Measurements from ENCODE around the gene ERCC8. TPM values are rescaled to one million over a fixed set of nuclear protein-coding genes. Genes with fewer than 3 reads are reported as not detected.
A peak's percentile ranks its signal among the peaks of the same experiment; 100 is the strongest.

ERCC8 gene
- total RNA-seq, 2 donors from 2014 or later: 6.0 to 9.2 TPM

- Histone ChIP-seq H3K27ac (no peak overlapping the region), H3K9me3 (no peaks in the 10 kb centered on the region), H3K36me3 (no peaks in the 10 kb centered on the region), H3K4me1 (no peaks in the 10 kb centered on the region), H3K27me3 (no peaks in the 10 kb centered on the region), H3K4me3 (no peak overlapping the region)
- TF ChIP-seq CTCF (IDR thresholded peaks at IDR 0.05): no peak
- no peak for DNase-seq (ENCODE audit: low spot score)
Measured at GRCh38 chr5:60852940-60853339, 91.9 kb downstream of the ERCC8 start.

- no peak for TF ChIP-seq CTCF (IDR thresholded peaks at IDR 0.05)
- no peak overlapping the region for H3K4me3 ChIP-seq
- no peaks in the 10 kb centered on the region for H3K4me1 ChIP-seq
- no peaks in the 10 kb centered on the region for H3K9me3 ChIP-seq
- no peaks in the 10 kb centered on the region for H3K27me3 ChIP-seq
- DNase-seq (ENCODE audit: low spot score): no peak
- H3K27ac ChIP-seq: no peak overlapping the region
- H3K36me3 ChIP-seq: no peaks in the 10 kb centered on the region
Measured at GRCh38 chr5:60852317-60852716, 92.6 kb downstream of the ERCC8 start.

DNA sequence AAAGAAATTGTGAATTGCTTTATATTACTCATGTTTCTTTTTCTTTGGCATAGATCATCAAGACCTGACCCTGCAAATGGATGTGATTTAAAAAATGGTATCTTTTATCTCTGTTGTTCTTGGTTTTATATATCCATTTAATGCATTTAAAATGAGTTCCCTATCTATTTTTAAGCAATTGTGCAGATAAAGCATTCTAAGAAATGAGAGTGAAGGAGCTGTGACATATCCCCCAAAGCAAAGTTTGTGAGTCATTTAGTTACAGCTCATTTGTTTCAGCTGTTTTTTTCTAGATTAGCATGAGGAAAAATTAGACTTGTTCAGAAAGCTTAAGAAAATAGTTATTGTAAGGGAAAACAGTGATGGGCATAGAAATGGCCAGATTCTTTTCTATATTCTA, 93.2 kb downstream of the ERCC8 start:
- H3K4me1 ChIP-seq: no peaks in the 10 kb centered on the region
- no peak for DNase-seq (ENCODE audit: low spot score)
- no peaks in the 10 kb centered on the region for H3K9me3 ChIP-seq
- H3K36me3 ChIP-seq: no peaks in the 10 kb centered on the region
- H3K27me3 ChIP-seq: no peaks in the 10 kb centered on the region
- H3K27ac ChIP-seq: no peak overlapping the region
- no peak overlapping the region for H3K4me3 ChIP-seq
- no peak for TF ChIP-seq CTCF (IDR thresholded peaks at IDR 0.05)

DNA sequence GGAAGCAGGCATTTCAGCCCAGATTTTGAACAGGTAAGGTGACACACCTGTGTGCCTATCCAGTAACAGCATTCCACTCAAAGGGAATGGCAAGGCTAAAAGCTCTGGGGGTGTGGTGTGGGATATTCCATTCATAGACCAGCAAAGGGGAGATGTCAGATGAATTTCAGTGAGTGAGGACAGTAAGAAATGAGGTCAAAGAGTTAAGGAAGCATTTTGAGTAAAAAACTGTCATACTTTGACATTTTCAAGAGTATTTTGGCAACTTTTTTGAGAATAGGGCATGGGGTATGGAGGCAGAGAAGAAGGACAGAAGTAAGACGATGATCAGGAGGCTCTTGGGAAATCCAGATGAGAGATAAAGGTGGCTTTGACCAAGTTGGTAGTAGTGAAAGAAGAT, 98.6 kb downstream of the ERCC8 start:
- Histone ChIP-seq H3K36me3 (no peaks in the 10 kb centered on the region), H3K4me1 (peaks cover 0 to 13% of the 10 kb centered on the region in 2 donors), H3K9me3 (no peaks in the 10 kb centered on the region), H3K27me3 (no peaks in the 10 kb centered on the region), H3K27ac (no peak overlapping the region), H3K4me3 (no peak overlapping the region)
- no peak for TF ChIP-seq CTCF (IDR thresholded peaks at IDR 0.05)
- DNase-seq (ENCODE audit: low spot score): no peak

GRCh38 chr5:60843936-60844905, 100.6 kb downstream of the ERCC8 start, which contains the start of gene ELOVL7:
Gene ELOVL7, minus strand, starts transcription at chr5:60844269. Its CDS starts 56,872 bp downstream, at chr5:60787397.
- Histone ChIP-seq H3K4me1 (peaks cover 0 to 13% of the 10 kb centered on the region in 2 donors), H3K9me3 (no peaks in the 10 kb centered on the region), H3K4me3 (peak within 1 kb of the TSS; percentile 47 to 68), H3K36me3 (no peaks in the 10 kb centered on the region), H3K27ac (peak within 1 kb of the TSS in 1 of 2 donors; percentile 32), H3K27me3 (no peaks in the 10 kb centered on the region)
- DNase-seq (ENCODE audit: low spot score): no peak
- peak in 1 of 2 donors; percentile 34 for TF ChIP-seq CTCF (IDR thresholded peaks at IDR 0.05)

All from right atrium auricular region (tissue), 2 donors.